Upper lobe of left lung (tissue), 6 donors: ENCODE results near the gene TOR3A. TPM values are rescaled to one million over a fixed set of nuclear protein-coding genes. Genes with fewer than 3 reads are reported as not detected.

Experiments used
- ATAC-seq, 2 donors: fragments of 200-7000 bp; cut with Tn5 transposase; one replicate each; pipeline ENCODE4 v1.9.1; 2022; ENCODE audit warnings: mild to moderate bottlenecking in 2 of 2, moderate library complexity in 2 of 2; ENCODE audit not compliant: low FRiP score in 2 of 2
- DNase-seq, 2 donors: peaks; one replicate each; pipeline ENCODE4 v3.0.0-alpha.2; 2019 to 2020
- H3K27ac ChIP-seq, 4 donors: fragments of 200-600 bp; sonication (generic); one replicate each; pipeline ENCODE4 v1.5.1; 2016 to 2019
- H3K27me3 ChIP-seq, 4 donors: fragments of 200-600 bp; sonication (generic); one replicate each; pipeline ENCODE4 v1.5.1; 2017 to 2019
- H3K36me3 ChIP-seq, 4 donors: fragments of 200-600 bp; sonication (generic); one replicate each; pipeline ENCODE4 v1.5.1; 2016 to 2019
- H3K4me1 ChIP-seq, 4 donors: fragments of 200-600 bp; sonication (generic); one replicate each; pipeline ENCODE4 v1.5.1; 2018 to 2019
- H3K4me3 ChIP-seq, 4 donors: fragments of 200-600 bp; sonication (generic); one replicate each; pipeline ENCODE4 v1.5.1; 2017 to 2019; ENCODE audit warnings: mild to moderate bottlenecking in 2 of 4, moderate library complexity in 1 of 4
- H3K9me3 ChIP-seq, 4 donors: fragments of 200-600 bp; sonication (generic); one replicate each; pipeline ENCODE4 v1.5.1; 2018 to 2019
- EP300 ChIP-seq, 4 donors: sonication (generic); formaldehyde crosslinking; IDR thresholded peaks; one replicate each; pipeline ENCODE4 v1.5.1; 2017; ENCODE audit warnings: antibody characterized with exemption in 4 of 4, control low read depth in 2 of 4
- POLR2A ChIP-seq, 4 donors: fragments of 450-650 bp; IDR thresholded peaks; one replicate each; pipeline ENCODE4 v1.5.1; 2016 to 2017; ENCODE audit warnings: antibody characterized with exemption in 4 of 4, mild to moderate bottlenecking in 2 of 4
- POLR2AphosphoS5 ChIP-seq, 2 donors: sonication (generic); formaldehyde crosslinking; IDR thresholded peaks; one replicate each; pipeline ENCODE4 v1.5.1; 2017; ENCODE audit warnings: antibody characterized with exemption in 2 of 2
- WGBS, 2 donors: methylation state at CpG; one replicate each; pipeline ENCODE4 v1.1.5; 2017 to 2018; 5-methylcytosine and 5-hydroxymethylcytosine counted together
- total RNA-seq, 6 donors: library from RNA; depleted of rRNA in 4 of 6; stranded (reverse); fragments of >200 nt in 4 of 6; gene quantifications; one replicate each; pipeline versions ENCODE4 v1.1.0 to v1.2.1, GENCODE V29; 2016 to 2021
- TF ChIP-seq, protein P1 (sequence below), 6 experiments: fragments of 450-650 bp in 4 of 6; fragments of 200-600 bp in 2 of 6; sonication (generic) in 2 of 6; IDR thresholded peaks; one replicate each; pipeline ENCODE4 v1.5.1; 2016 to 2019; ENCODE audit warnings: antibody characterized with exemption in 6 of 6
- donor health status: DM: no; HTN: no; CAD: no; lungs with moderate emphysema.
- donor health status: DM: no; HTN: yes; CAD: no; lungs with severe emphysema.

Gene TOR3A
- total RNA-seq, 6 donors from 2014 or later = 26.2 to 44.1 (median 29.5) TPM

DNA sequence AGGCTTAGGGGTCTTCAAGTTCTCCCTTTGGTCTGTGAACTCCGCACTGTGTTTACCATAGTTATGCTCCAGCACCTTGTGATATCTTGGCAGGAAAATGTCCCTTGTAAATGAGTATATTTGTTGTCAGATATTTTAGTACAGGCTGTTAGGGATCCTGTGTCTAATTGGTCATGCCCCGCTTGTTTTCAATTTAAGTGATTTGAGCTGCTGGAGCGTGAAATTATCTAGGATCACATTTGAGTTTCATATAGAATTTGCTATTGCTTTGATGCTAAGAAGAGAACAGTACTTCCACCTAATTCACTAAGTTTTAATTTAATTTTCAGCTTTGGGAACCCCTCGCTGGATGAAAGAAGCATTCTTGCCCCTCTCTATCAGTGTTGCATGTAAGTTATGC, 15.4 kb upstream of the TOR3A start:
- TF ChIP-seq EP300 (IDR thresholded peaks at IDR 0.05) (no peak), POLR2A (IDR thresholded peaks at IDR 0.05) (no peak), POLR2AphosphoS5 (IDR thresholded peaks at IDR 0.05) (no peak)
- TF ChIP-seq, protein P1, sequence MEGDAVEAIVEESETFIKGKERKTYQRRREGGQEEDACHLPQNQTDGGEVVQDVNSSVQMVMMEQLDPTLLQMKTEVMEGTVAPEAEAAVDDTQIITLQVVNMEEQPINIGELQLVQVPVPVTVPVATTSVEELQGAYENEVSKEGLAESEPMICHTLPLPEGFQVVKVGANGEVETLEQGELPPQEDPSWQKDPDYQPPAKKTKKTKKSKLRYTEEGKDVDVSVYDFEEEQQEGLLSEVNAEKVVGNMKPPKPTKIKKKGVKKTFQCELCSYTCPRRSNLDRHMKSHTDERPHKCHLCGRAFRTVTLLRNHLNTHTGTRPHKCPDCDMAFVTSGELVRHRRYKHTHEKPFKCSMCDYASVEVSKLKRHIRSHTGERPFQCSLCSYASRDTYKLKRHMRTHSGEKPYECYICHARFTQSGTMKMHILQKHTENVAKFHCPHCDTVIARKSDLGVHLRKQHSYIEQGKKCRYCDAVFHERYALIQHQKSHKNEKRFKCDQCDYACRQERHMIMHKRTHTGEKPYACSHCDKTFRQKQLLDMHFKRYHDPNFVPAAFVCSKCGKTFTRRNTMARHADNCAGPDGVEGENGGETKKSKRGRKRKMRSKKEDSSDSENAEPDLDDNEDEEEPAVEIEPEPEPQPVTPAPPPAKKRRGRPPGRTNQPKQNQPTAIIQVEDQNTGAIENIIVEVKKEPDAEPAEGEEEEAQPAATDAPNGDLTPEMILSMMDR (IDR thresholded peaks at IDR 0.05) = no peak
- Histone ChIP-seq H3K27me3 (no peaks in the 10 kb centered on the region), H3K36me3 (peaks cover 0 to 55% (median 22%) of the 10 kb centered on the region in 4 donors), H3K9me3 (no peaks in the 10 kb centered on the region), H3K4me1 (no peaks in the 10 kb centered on the region), H3K27ac (no peak overlapping the region), H3K4me3 (no peak overlapping the region)
- whole genome bisulfite sequencing, 2 donors = 98 to 99% methylated on average over 4 of the region's 4 CpGs
- no peak for DNase-seq
- no peak for ATAC-seq

DNA sequence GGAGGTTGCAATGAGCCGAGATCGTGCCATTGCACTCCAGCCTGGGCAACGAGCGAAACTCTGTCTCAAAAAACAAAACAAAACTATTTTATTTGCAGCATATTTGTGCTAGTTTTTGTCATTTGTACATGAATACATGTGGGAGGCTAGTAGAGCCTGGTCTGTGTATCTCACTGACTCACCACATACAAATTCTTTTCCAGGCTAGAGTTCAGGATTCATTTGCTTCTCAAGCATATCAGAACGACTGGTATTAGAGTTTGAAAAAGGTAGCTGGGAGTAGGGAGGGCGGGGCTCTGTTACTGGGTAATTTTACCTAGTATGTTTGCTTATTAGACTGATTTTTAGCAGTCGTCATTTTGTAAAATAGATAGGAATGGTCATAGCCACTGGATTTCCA, 4.5 kb upstream of the TOR3A start:
- no peak overlapping the region for H3K4me3 ChIP-seq
- no peak for TF ChIP-seq POLR2A (IDR thresholded peaks at IDR 0.05)
- TF ChIP-seq, protein P1 (IDR thresholded peaks at IDR 0.05) = no peak
- no peak for TF ChIP-seq EP300 (IDR thresholded peaks at IDR 0.05)
- TF ChIP-seq POLR2AphosphoS5 (IDR thresholded peaks at IDR 0.05) = no peak
- 90 to 92% methylated on average over 7 of the region's 7 CpGs for WGBS, 2 donors
- no peaks in the 10 kb centered on the region for H3K9me3 ChIP-seq
- no peak for DNase-seq
- H3K27me3 ChIP-seq = no peaks in the 10 kb centered on the region
- no peak overlapping the region for H3K27ac ChIP-seq
- no peak for ATAC-seq
- H3K4me1 ChIP-seq = peaks cover 5 to 11% (median 9%) of the 10 kb centered on the region in 4 donors
- H3K36me3 ChIP-seq = peaks cover 0 to 20% (median 1%) of the 10 kb centered on the region in 4 donors

DNA sequence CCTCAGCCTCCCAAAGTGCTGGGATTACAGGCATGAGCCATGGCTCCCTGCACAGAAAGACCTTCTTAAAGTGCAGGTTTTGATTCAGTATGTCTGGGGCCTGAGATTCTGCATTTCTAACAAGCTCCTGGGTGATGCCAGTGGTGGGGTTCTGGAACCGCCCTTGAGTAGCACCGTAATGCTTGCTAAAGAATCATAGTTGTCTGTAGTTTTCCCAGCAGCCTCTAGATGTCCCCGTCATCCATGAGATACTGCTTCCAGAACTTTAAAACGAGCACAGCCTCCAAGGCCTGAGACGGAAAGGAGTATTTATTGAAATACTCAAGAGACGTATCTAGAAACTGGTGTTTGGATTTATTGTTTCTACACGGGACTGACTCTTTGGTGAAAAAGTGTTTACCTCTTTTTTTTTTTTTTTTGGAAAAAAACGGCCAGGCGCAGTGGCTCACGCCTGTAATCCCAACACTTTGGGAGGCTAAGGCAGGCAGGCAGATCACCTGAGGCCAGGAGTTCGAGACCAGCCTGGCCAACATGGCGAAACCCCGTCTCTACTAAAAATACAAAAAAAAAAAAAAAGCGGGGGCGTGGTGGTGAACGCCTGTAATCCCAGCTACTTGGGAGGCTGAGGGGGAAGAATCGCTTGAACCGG, 2.6 kb upstream of the TOR3A start:
- H3K4me1 ChIP-seq = peaks cover 17 to 18% (median 17%) of the 10 kb centered on the region in 4 donors
- H3K27ac ChIP-seq = no peak overlapping the region
- 48 to 53% methylated on average over 17 to 18 of the region's 18 CpGs for WGBS, 2 donors
- no peak overlapping the region for H3K4me3 ChIP-seq
- TF ChIP-seq POLR2AphosphoS5 (IDR thresholded peaks at IDR 0.05) (no peak), EP300 (IDR thresholded peaks at IDR 0.05) (no peak), POLR2A (IDR thresholded peaks at IDR 0.05) (no peak)
- TF ChIP-seq, protein P1 (IDR thresholded peaks at IDR 0.05) = peak; percentile 49 to 80 (median 67)
- H3K27me3 ChIP-seq = no peaks in the 10 kb centered on the region
- ATAC-seq (peak; percentile 64), DNase-seq (peak in 1 of 2 donors; percentile 59)
- H3K9me3 ChIP-seq = no peaks in the 10 kb centered on the region
- peaks cover 0 to 1% (median 0%) of the 10 kb centered on the region in 4 donors for H3K36me3 ChIP-seq

DNA sequence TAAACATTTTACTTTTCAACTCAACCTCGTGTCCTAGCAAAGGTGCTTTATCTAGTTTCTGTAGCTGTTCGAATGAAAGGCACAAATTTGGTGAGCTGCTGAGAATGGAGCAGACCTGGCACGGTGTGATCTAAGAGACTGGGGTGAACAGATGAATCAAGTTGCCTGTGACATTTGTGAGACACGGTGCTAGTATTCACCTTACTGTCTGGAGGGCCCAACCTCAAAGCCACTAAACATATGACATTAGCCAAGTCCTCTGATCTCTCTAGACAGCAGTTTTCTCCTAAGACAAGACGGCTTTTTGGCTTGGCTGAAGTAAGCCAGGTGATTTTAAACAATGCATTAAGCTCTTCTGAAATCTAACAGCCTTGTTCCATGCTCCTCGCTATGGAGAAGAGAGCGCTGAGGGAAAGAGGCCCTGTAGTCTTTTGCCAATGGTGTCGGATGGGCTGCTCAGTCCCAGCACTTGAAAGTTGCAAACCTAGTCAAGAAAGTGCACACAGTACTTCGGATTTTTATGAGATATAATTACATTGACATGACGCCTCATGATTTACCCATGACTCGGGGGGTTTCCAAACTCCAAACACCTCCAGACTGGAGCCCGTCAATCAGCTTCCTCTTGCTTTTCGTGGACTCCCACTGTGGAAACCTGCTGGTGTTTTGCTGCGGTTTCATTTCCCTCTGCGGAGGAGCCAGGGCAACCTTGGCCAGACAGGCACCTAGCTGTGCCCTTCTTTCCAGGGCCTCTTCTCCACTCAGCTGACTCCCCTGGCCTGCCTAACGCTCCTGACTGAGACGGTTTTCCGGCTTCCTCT, 794 bp upstream of the TOR3A start:
- peaks cover 17 to 18% (median 17%) of the 10 kb centered on the region in 4 donors for H3K4me1 ChIP-seq
- peaks cover 0 to 12% (median 6%) of the 10 kb centered on the region in 4 donors for H3K36me3 ChIP-seq
- H3K9me3 ChIP-seq = no peaks in the 10 kb centered on the region
- 32 to 48% methylated on average over 14 to 18 of the region's 18 CpGs for WGBS, 2 donors
- no peak for ATAC-seq
- H3K4me3 ChIP-seq = peak overlapping the region; percentile 73 to 97 (median 82)
- no peak for DNase-seq
- TF ChIP-seq POLR2A (IDR thresholded peaks at IDR 0.05) = no peak
- TF ChIP-seq POLR2AphosphoS5 (IDR thresholded peaks at IDR 0.05) = no peak
- TF ChIP-seq, protein P1 (IDR thresholded peaks at IDR 0.05) = no peak
- no peak for TF ChIP-seq EP300 (IDR thresholded peaks at IDR 0.05)
- H3K27ac ChIP-seq = peak overlapping the region; percentile 88 to 93 (median 90)
- H3K27me3 ChIP-seq = no peaks in the 10 kb centered on the region
